Activated CD4-positive, alpha-beta memory T cell treated with anti-CD3 and anti-CD28 coated beads, Interleukin-2, amount 10 ng/mL, durations not matched to agents 7 days and 5 days (primary cell): ENCODE measurements around the gene RPL18A. TPM values are rescaled to one million over a fixed set of nuclear protein-coding genes. Genes with fewer than 3 reads are reported as not detected.

ENCODE experiments used
- CTCF ChIA-PET: fragments of 350-600 bp; sonication (Branson Sonifier 250); formaldehyde crosslinking; loops from one replicate; lab custom pipeline; 2021; ENCODE audit warnings: antibody characterized with exemption, inconsistent platforms; lab: Charles Lee
- POLR2A ChIA-PET: fragments of 350-600 bp; sonication (Branson Sonifier 250); formaldehyde crosslinking; loops from one replicate; lab custom pipeline; 2021; ENCODE audit warnings: antibody characterized with exemption; lab: Charles Lee
- DNase-seq: peaks from one replicate; pipeline ENCODE4 v3.0.0-alpha.2; 2020
- H3K27ac Mint-ChIP-seq: one replicate; pipeline ENCODE4 v1.8.0; 2021; ENCODE audit warnings: mild to moderate bottlenecking, mixed read lengths
- H3K27me3 Mint-ChIP-seq: one replicate; pipeline ENCODE4 v1.8.0; 2021; ENCODE audit warnings: mixed read lengths
- H3K36me3 Mint-ChIP-seq: one replicate; pipeline ENCODE4 v1.8.0; 2021; ENCODE audit warnings: low read depth, mixed read lengths
- H3K4me1 Mint-ChIP-seq: one replicate; pipeline ENCODE4 v1.8.0; 2021; ENCODE audit warnings: mixed read lengths
- H3K4me3 Mint-ChIP-seq: one replicate; pipeline ENCODE4 v1.8.0; 2021; ENCODE audit warnings: mild to moderate bottlenecking, mixed read lengths
- H3K9me3 Mint-ChIP-seq: one replicate; pipeline ENCODE4 v1.8.0; 2021; ENCODE audit warnings: mixed read lengths
- total RNA-seq, 2 experiments: library from RNA; stranded (reverse); gene quantifications; one replicate each; pipeline ENCODE4 v1.2.3, GENCODE V29; 2021

Gene RPL18A
- total RNA-seq, 2 experiments from 2014 or later, result 2,013 to 2,059 TPM

DNA sequence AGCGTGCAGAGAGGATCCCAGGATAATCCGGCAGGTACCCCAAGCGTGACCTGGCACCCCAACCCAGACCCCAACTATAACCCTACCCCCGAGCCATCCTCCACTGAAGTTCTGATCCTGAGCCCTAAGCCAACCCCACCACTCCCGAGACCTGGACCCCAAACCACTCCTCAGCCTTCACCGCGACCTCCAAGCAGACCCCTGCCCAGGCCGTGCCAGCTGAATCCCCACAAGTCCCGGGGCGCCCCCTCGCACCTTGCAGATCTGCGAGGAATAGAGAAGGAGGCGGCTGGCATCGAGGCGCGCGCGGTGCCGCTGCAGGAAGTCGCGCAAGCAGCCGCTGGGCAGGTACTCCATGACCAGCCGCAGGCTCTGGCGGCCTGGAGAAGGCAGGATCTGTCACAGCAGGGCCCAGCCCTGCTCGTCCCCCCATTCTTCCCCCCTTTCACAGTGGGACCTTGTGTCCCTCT lies 28.3 kb upstream of the RPL18A start:
- ChIA-PET CTCF (interaction anchor here (1.2 to 1.4 kb wide), 2 partner anchors 28 kb away, joined by 3 read pairs; partner anchors contain the start of gene RPL18A), POLR2A (interaction anchor here (0.8 to 6.0 kb wide), 4 partner anchors 15 to 29 kb away, joined by 3 to 42 read pairs (median 4); partner anchors contain the start of genes JAK3 and RPL18A)
- DNase-seq, result no peak
- Mint-ChIP-seq H3K9me3 (peaks cover 5% of the 10 kb centered on the region), H3K27me3 (no peaks in the 10 kb centered on the region), H3K36me3 (peaks cover 80% of the 10 kb centered on the region), H3K4me1 (peaks cover 27% of the 10 kb centered on the region), H3K27ac (no peak overlapping the region), H3K4me3 (no peak overlapping the region)

DNA sequence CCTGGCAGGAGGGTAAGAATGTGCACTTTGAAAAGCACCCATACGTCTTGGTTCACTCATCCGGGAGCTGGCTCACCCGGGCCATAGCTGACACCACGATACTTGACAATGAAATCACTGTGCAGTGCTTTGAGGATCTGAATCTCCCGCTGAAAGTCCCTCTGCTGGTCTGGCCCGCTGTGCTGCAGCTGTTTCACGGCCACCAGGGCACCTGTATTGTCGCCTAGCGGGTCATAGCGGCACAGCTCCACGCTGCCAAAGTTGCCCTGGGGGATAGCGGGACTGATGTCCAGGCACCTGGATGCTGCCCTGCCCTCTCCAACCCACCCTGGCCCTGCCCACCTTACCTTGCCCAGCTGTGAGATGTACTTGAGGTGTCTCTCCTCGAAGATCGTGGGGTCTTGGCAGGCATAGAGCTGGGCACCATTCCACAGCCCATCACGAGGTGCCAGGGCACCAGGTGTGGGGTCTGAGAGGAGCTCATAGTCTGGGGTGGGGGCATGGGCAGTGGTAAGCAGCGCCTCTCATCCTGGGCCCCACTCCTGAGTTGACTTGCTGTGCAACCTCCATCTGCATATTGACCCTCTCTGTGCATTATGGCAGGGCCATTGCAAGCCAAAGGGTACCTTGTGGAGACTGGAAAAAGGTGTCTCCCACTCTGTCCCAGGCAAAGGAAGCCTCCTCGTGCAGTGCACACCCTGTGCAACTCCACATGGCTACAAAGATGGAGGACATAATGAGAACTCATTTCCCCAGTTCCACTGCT lies 27.1 kb upstream of the RPL18A start:
- Mint-ChIP-seq H3K4me3 (no peak overlapping the region), H3K36me3 (peaks cover 85% of the 10 kb centered on the region), H3K27ac (no peak overlapping the region), H3K4me1 (peaks cover 30% of the 10 kb centered on the region), H3K27me3 (no peaks in the 10 kb centered on the region), H3K9me3 (peaks cover 5% of the 10 kb centered on the region)
- ChIA-PET CTCF (interaction anchor here (0.7 to 1.2 kb wide), 3 partner anchors 15 to 27 kb away, joined by 3 read pairs; partner anchors contain the start of genes JAK3 and RPL18A), POLR2A (interaction anchor here (0.9 to 6.0 kb wide), 6 partner anchors 13 to 27 kb away, joined by 3 to 42 read pairs (median 4); partner anchors contain the start of gene JAK3)
- DNase-seq, result no peak

DNA sequence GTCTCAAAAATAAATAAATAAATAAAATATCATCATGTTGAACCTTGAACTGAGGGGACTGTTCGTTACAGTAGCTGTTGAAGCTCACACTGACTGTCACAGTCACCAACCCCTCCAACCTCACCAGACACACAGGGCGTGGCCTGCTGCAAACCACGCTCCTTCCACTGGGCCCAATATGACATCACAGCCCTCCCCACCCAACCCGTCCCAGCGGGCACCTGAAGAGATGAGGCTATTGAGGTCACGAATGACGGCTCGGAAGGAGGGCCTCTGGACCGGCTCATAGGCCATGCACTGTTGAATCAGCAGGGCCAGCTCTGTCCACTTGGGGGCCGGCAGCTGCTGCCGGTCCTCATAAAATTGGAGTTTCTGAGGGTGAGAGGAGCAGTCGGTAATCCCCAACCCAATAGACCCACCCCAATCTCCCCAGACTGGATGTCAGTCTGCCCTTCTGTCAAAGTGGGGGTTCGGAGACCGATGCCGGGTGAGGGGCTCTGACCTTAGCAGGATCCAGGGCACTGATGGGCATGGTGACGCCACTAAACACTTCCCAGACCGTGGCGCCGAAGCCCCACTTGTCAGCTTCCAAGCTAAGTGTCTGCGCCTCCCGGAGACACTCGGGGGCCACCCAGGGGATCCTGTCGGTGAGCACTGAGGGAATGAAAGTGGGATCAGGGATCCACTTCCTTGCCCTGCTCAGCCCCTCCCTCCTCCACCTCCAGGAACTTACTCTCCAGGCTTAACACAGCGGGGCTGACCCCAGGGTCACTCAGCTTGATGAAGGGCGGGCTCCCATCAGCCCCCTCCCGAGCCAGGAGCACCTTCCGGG lies 25.1 kb upstream of the RPL18A start:
- H3K27me3 Mint-ChIP-seq, result no peaks in the 10 kb centered on the region
- peaks cover 31% of the 10 kb centered on the region for H3K4me1 Mint-ChIP-seq
- ChIA-PET POLR2A (interaction anchor here (0.7 to 6.0 kb wide), 6 partner anchors 12 to 87 kb away, joined by 3 to 42 read pairs (median 5); partner anchors contain the start of genes JAK3 and RPL18A), CTCF (no interaction called here)
- H3K27ac Mint-ChIP-seq, result peak overlapping the region; percentile 31
- peak; percentile 48 for DNase-seq
- no peak overlapping the region for H3K4me3 Mint-ChIP-seq
- peaks cover 92% of the 10 kb centered on the region for H3K36me3 Mint-ChIP-seq
- peaks cover 5% of the 10 kb centered on the region for H3K9me3 Mint-ChIP-seq

DNA sequence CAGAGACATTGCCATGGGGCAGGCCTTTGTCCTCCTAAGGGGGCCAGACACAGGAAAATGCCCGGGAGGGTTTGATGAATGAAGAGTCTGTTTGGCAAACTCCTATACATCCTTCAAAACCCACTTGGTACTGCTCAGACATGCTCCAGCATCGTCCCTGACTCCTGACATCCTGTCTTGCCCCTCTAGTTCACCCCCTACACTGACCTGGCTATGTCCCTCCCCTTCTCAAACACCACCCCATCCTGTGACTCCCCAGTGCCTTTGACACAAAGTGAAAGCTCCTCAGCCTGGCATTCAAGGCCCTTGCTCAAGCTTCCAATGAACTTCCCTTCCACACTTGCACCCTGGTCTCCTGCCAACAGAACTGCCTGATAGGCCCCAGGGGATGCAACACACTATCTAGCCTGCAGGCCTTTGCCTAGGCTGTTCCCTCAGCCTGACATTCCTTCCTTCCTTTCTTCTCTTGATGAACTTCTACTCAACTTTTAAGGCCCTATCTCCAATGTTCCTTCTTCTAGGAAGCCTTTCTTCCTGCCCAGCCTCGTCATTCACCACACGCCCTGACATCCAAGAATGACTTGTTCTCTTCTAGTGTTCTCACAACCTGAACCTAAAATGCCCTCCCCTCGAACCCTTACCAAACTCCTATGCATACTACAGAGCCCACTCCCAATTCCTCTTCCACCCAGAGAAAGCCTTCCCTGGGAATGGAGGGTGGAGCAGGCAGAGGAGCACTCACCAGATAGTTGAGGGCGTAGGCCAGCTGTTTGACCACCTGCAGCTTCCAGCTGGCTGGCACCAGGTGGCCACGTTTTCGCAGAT lies 24.3 kb upstream of the RPL18A start:
- Mint-ChIP-seq H3K9me3 (peaks cover 4% of the 10 kb centered on the region), H3K36me3 (peaks cover 90% of the 10 kb centered on the region), H3K4me1 (peaks cover 33% of the 10 kb centered on the region), H3K27ac (peak overlapping the region; percentile 29), H3K27me3 (no peaks in the 10 kb centered on the region), H3K4me3 (no peak overlapping the region)
- DNase-seq, result no peak
- ChIA-PET CTCF (no interaction called here), POLR2A (interaction anchor here (1.3 to 6.0 kb wide), 5 partner anchors 11 to 25 kb away, joined by 3 to 42 read pairs (median 5); partner anchors contain the start of genes JAK3 and RPL18A)

DNA sequence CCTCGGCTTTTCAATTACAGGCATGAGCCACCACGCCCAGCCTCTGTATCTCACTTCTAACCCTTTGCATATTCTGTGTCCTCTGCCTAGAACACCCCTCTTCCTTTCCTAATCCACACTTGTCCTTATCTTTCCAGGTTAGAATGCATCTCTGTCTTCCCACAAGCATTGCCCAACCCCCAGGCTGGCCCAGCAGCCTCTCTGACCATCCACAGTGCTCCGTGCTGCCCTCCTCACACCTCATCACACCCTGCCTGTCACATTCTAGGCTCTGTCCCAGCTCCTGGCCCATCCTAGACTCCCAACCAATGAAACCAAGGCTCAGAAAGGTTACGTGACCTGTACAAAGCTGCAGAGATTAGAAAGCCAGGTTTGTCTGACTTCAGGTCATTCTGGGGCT lies 23.2 kb upstream of the RPL18A start:
- Mint-ChIP-seq H3K27me3 (no peaks in the 10 kb centered on the region), H3K27ac (peak overlapping the region; percentile 7), H3K9me3 (peaks cover 2% of the 10 kb centered on the region), H3K4me3 (no peak overlapping the region), H3K36me3 (peaks cover 91% of the 10 kb centered on the region), H3K4me1 (peaks cover 37% of the 10 kb centered on the region)
- DNase-seq, result no peak
- ChIA-PET POLR2A (interaction anchor here (2.1 to 6.0 kb wide), 3 partner anchors 10 to 14 kb away, joined by 5 to 42 read pairs (median 7); partner anchors contain the start of gene JAK3), CTCF (no interaction called here)

DNA sequence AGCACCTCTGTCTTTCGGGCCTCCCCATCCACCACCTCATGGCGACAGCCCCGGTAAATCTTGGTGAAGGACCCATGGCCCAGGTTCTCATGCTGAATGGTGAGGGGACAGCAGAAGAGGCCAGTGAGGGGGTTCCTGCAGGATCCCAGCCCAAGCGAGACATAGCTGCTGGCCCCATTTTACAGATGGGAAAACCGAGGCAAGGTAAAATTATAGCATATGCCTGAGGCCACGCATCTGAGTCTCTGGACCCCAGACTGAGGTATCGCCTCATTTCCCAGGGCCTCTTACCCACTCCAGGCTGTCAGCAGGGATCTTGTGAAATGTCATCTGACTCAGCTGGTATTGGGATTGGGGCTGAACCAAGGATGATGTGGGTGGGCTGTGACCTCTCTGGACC lies 21.7 kb upstream of the RPL18A start:
- ChIA-PET CTCF (interaction anchor here (0.6 kb wide), 1 partner anchor 576 kb away, joined by 4 read pairs; no protein-coding TSS in a partner anchor), POLR2A (interaction anchor here (2.1 kb wide), 1 partner anchor 9 kb away, joined by 7 read pairs; the partner anchor contains the start of gene JAK3)
- no peak overlapping the region for H3K4me3 Mint-ChIP-seq
- no peak for DNase-seq
- H3K4me1 Mint-ChIP-seq, result peaks cover 39% of the 10 kb centered on the region
- no peak overlapping the region for H3K27ac Mint-ChIP-seq
- H3K9me3 Mint-ChIP-seq, result no peaks in the 10 kb centered on the region
- H3K27me3 Mint-ChIP-seq, result no peaks in the 10 kb centered on the region
- peaks cover 89% of the 10 kb centered on the region for H3K36me3 Mint-ChIP-seq

DNA sequence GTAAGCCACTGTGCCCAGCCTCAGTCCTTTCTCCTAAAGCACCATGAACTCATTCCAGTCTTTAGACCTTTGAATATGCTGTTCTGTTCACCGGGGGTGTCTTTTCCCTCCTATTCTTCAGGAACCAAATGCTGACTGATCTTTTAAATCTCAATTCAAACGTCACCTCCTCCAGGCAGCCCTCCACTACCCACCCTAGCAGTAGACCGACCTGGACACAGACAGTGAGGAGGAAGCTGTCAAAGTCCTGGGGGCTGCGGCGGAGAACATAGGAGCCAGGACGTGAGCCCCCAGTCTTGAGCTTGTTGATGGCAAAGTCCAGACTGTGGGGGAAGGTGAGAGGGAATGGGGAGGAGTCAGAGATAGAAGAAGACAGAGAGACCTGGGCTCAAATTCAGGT lies 19.7 kb upstream of the RPL18A start:
- POLR2A ChIA-PET, result interaction anchor here (0.9 kb wide), 1 partner anchor 8 kb away, joined by 5 read pairs; the partner anchor contains the start of gene JAK3
- no peak for DNase-seq
- Mint-ChIP-seq H3K36me3 (peaks cover 91% of the 10 kb centered on the region), H3K9me3 (no peaks in the 10 kb centered on the region), H3K4me1 (peaks cover 49% of the 10 kb centered on the region), H3K27ac (no peak overlapping the region), H3K27me3 (no peaks in the 10 kb centered on the region), H3K4me3 (no peak overlapping the region)
- CTCF ChIA-PET, result no interaction called here

DNA sequence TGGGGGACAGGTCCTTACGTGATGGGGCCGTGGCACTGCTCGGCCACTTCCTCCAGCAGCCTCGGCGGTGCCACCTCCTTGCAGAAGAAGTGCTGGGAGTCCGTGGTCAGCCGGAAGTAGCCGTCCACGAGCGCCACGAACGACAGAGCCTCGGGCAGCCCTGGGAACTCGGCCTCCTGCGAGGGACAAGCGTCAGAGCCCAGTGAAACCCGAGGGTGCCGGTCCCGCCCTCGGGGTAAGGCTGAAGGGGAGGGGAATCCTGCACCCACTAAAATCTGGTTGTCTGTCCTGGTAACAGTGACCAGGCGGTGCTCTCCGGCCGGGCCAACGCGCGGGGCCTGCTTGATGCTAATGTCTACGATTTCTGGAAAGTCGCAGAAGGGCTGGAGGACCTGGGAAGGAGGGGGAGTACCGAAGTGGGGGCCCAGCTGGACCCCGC lies 18.3 kb upstream of the RPL18A start:
- H3K9me3 Mint-ChIP-seq, result no peaks in the 10 kb centered on the region
- POLR2A ChIA-PET, result interaction anchor here (1.6 kb wide), 1 partner anchor 18 kb away, joined by 4 read pairs; the partner anchor contains the start of gene RPL18A
- H3K36me3 Mint-ChIP-seq, result peaks cover 90% of the 10 kb centered on the region
- H3K4me3 Mint-ChIP-seq, result no peak overlapping the region
- DNase-seq, result no peak
- no peaks in the 10 kb centered on the region for H3K27me3 Mint-ChIP-seq
- no peak overlapping the region for H3K27ac Mint-ChIP-seq
- CTCF ChIA-PET, result no interaction called here
- peaks cover 51% of the 10 kb centered on the region for H3K4me1 Mint-ChIP-seq

DNA sequence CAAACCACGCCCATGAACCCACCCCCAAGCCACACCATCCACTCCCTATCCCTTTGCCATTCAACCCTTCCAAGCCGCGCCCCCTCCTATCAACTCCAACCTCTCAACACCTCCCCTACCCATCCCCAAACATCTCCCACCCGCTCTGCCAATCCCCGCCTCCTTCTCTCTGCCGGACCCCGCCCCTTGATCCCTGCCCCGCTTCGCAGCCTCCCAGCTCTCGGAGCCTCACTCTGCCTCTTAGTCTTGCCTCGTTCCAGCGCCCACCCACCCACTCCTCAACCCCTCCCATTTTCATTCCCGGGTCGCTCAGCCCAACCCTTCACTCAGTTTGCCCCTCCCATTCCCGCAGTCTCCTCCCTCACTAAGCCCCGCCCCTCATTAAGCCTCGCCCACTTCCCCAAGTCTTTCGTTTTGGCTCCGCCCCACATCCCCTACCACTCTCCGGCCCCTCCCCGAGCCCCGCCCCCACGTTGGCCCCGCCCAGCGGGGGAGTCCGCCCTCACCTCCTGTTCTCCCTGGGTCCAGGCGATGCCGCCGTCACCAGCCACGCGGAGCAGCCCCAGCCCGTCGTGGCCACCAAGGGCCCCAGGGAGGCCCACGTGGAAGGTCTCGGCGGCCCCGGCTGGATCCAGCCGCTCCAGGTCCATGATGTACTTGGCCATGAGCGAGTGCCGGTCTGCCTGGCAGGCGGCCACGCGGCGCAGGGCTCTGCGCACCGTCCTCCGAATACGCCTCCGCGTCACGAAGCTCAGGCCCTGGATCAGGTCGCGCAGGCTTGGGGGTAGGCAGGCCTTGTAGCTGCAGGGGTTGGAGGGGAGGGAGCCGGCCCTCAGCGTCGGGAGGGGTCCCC lies 17.7 kb upstream of the RPL18A start:
- no peak overlapping the region for H3K27ac Mint-ChIP-seq
- CTCF ChIA-PET, result no interaction called here
- POLR2A ChIA-PET, result interaction anchor here (1.1 to 1.7 kb wide), 3 partner anchors 18 to 39 kb away, joined by 4 read pairs; partner anchors contain the start of gene RPL18A
- H3K9me3 Mint-ChIP-seq, result no peaks in the 10 kb centered on the region
- peaks cover 49% of the 10 kb centered on the region for H3K4me1 Mint-ChIP-seq
- peaks cover 86% of the 10 kb centered on the region for H3K36me3 Mint-ChIP-seq
- no peak overlapping the region for H3K4me3 Mint-ChIP-seq
- no peaks in the 10 kb centered on the region for H3K27me3 Mint-ChIP-seq
- peak; percentile 67 for DNase-seq

DNA sequence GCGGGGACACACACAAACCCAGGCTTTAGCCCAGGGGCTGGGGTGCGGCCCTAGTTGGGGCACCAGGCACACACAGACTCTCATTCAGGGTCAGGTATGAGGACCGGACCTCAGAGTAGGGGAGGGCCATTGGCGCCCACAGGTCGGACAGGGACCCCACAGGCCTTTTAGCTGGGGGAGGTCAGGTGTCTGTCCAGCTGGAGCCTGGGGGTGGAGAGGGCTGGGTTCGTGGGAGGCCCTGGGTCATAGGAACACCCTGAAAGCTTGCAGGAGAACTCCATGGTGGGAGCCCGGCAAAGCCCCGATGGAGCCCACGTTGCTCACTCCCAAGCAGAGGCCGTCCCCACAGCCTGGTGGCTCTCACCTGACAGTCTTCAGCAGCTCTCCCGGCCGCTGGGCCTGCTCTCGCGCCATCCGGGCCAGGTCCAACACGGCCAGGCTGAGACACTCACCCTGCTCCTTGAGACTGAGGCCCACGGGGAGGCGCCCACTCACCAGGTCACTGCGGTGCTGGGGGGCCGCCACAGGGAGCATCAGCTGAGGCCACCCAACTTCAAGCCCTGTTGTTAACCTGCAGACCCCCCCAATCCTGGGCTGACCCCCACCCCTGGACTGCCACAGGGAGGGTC lies 16.9 kb upstream of the RPL18A start:
- Mint-ChIP-seq H3K36me3 (peaks cover 80% of the 10 kb centered on the region), H3K4me1 (peaks cover 48% of the 10 kb centered on the region), H3K9me3 (no peaks in the 10 kb centered on the region), H3K4me3 (no peak overlapping the region), H3K27me3 (no peaks in the 10 kb centered on the region), H3K27ac (no peak overlapping the region)
- DNase-seq, result no peak
- POLR2A ChIA-PET, result interaction anchor here (1.1 to 1.7 kb wide), 3 partner anchors 17 to 40 kb away, joined by 4 read pairs; partner anchors contain the start of gene RPL18A
- CTCF ChIA-PET, result no interaction called here
